GM12865 (cell line): ENCODE measurements around the gene SPAG17.

Experiments
- DNase-seq: peaks from one replicate; pipeline ENCODE4 v3.0.0; 2010; ENCODE audit warnings: low read depth
- H3K4me3 ChIP-seq: 2 replicates; pipeline ENCODE4 v1.5.1; 2011; ENCODE audit warnings: mild to moderate bottlenecking, low read depth, low read length, control low read depth
- TF ChIP-seq, protein P1 (sequence below): IDR thresholded peaks from 2 replicates; pipeline ENCODE4 v1.5.1; 2011; ENCODE audit warnings: low read length, control low read depth, low read depth, inconsistent platforms; ENCODE audit not compliant: insufficient read depth; ENCODE audit errors: missing control alignments

Gene SPAG17

GRCh38 chr1:117981455-117982192, 203.4 kb downstream of the SPAG17 start:
- H3K4me3 ChIP-seq = no peak overlapping the region
- DNase-seq = no peak
- TF ChIP-seq, protein P1, sequence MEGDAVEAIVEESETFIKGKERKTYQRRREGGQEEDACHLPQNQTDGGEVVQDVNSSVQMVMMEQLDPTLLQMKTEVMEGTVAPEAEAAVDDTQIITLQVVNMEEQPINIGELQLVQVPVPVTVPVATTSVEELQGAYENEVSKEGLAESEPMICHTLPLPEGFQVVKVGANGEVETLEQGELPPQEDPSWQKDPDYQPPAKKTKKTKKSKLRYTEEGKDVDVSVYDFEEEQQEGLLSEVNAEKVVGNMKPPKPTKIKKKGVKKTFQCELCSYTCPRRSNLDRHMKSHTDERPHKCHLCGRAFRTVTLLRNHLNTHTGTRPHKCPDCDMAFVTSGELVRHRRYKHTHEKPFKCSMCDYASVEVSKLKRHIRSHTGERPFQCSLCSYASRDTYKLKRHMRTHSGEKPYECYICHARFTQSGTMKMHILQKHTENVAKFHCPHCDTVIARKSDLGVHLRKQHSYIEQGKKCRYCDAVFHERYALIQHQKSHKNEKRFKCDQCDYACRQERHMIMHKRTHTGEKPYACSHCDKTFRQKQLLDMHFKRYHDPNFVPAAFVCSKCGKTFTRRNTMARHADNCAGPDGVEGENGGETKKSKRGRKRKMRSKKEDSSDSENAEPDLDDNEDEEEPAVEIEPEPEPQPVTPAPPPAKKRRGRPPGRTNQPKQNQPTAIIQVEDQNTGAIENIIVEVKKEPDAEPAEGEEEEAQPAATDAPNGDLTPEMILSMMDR = no peak

GRCh38 chr1:117976381-117976780, 208.6 kb downstream of the SPAG17 start:
- no peak for DNase-seq
- TF ChIP-seq, protein P1 = no peak
- no peak overlapping the region for H3K4me3 ChIP-seq

- DNase-seq = no peak
- TF ChIP-seq, protein P1 = no peak
- H3K4me3 ChIP-seq = no peak overlapping the region
Observed at GRCh38 chr1:117971777-117972176, 213.3 kb downstream of the SPAG17 start.

- no peak for DNase-seq
- H3K4me3 ChIP-seq = no peak overlapping the region
- TF ChIP-seq, protein P1 = no peak
Observed at GRCh38 chr1:117970252-117970651, 214.8 kb downstream of the SPAG17 start.

GRCh38 chr1:117967881-117968280, 217.1 kb downstream of the SPAG17 start:
- DNase-seq = no peak
- TF ChIP-seq, protein P1 = no peak
- H3K4me3 ChIP-seq = no peak overlapping the region

DNA sequence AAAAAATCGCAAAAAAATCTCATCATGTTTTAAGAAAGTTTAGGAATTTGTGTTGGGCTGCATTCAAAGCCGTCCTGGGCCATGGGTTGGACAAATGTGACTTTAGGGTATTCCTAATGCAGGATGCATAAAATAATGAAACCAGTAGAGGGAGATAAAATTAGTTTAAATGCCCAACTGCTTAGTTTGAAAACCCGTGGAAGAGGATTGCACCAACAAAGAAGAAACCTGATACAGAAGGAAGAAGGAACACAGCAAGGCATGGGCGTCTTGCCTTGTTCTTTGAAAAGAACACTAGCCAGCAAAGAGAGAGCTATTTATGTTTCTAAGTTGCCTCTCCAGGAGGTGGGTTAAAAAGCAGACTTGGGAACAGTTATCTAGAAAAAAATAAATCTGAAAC, 217.6 kb downstream of the SPAG17 start:
- TF ChIP-seq, protein P1 = no peak
- DNase-seq = no peak

DNA sequence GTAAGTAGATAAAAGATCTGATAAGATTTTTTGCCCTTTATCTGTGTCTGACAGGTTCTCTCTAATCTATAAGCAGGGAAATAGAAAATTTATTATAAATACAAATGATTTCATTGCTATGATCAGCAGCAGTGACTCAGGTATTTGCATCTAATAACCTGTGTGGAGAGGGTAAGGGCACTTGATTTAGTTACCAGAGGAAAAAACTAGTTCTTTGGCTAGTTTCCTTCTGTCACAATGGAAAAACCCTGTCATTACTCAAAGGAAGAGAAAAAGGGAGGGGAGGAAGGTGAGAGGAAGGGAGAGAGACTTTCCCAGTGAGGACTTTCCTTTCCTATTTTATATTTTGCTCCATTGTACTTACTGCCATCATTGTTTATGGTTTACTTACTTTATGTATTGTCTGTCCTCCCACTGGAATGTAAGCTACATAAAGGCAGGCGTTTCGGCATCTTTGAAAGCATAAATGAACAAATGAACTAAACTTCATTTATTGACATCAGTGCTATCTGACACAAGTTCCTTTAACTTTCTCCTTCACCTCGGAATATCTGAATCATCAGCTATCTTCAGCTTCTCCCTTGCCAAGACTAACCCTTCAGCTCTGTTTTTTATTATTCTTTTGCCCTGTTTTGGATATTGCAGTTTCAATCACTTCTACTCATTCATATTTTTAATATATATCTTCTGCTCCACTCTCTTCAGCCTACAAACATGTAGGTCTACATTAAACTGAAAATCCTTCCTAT, 220.6 kb downstream of the SPAG17 start:
- TF ChIP-seq, protein P1 = no peak
- H3K4me3 ChIP-seq = no peak overlapping the region
- DNase-seq = no peak

More for the DNA sequence above, 217.6 kb downstream of the SPAG17 start:
- H3K4me3 ChIP-seq = no peak overlapping the region
